GM12865 (cell line): ENCODE data around the gene HOXB1.

ENCODE experiments used
- DNase-seq: peaks from one replicate; pipeline ENCODE4 v3.0.0; 2010; ENCODE audit warnings: low read depth
- H3K4me3 ChIP-seq: 2 replicates; pipeline ENCODE4 v1.5.1; 2011; ENCODE audit warnings: mild to moderate bottlenecking, low read depth, low read length, control low read depth
- TF ChIP-seq, protein P1 (sequence below): IDR thresholded peaks from 2 replicates; pipeline ENCODE4 v1.5.1; 2011; ENCODE audit warnings: low read length, control low read depth, low read depth, inconsistent platforms; ENCODE audit not compliant: insufficient read depth; ENCODE audit errors: missing control alignments

Gene HOXB1

GRCh38 chr17:48504953-48505352, 25.9 kb downstream of the HOXB1 start:
- TF ChIP-seq, protein P1, sequence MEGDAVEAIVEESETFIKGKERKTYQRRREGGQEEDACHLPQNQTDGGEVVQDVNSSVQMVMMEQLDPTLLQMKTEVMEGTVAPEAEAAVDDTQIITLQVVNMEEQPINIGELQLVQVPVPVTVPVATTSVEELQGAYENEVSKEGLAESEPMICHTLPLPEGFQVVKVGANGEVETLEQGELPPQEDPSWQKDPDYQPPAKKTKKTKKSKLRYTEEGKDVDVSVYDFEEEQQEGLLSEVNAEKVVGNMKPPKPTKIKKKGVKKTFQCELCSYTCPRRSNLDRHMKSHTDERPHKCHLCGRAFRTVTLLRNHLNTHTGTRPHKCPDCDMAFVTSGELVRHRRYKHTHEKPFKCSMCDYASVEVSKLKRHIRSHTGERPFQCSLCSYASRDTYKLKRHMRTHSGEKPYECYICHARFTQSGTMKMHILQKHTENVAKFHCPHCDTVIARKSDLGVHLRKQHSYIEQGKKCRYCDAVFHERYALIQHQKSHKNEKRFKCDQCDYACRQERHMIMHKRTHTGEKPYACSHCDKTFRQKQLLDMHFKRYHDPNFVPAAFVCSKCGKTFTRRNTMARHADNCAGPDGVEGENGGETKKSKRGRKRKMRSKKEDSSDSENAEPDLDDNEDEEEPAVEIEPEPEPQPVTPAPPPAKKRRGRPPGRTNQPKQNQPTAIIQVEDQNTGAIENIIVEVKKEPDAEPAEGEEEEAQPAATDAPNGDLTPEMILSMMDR = no peak
- H3K4me3 ChIP-seq = no peak overlapping the region
- DNase-seq = no peak

- no peak for DNase-seq
- TF ChIP-seq, protein P1 = no peak
- no peak overlapping the region for H3K4me3 ChIP-seq
Measured at GRCh38 chr17:48503747-48504146, 27.1 kb downstream of the HOXB1 start.

- DNase-seq = no peak
- H3K4me3 ChIP-seq = no peak overlapping the region
- TF ChIP-seq, protein P1 = no peak
Measured at GRCh38 chr17:48502901-48503300, 27.9 kb downstream of the HOXB1 start.

- TF ChIP-seq, protein P1 = no peak
- H3K4me3 ChIP-seq = no peak overlapping the region
- no peak for DNase-seq
Measured at GRCh38 chr17:48502312-48502711, 28.5 kb downstream of the HOXB1 start.

DNA sequence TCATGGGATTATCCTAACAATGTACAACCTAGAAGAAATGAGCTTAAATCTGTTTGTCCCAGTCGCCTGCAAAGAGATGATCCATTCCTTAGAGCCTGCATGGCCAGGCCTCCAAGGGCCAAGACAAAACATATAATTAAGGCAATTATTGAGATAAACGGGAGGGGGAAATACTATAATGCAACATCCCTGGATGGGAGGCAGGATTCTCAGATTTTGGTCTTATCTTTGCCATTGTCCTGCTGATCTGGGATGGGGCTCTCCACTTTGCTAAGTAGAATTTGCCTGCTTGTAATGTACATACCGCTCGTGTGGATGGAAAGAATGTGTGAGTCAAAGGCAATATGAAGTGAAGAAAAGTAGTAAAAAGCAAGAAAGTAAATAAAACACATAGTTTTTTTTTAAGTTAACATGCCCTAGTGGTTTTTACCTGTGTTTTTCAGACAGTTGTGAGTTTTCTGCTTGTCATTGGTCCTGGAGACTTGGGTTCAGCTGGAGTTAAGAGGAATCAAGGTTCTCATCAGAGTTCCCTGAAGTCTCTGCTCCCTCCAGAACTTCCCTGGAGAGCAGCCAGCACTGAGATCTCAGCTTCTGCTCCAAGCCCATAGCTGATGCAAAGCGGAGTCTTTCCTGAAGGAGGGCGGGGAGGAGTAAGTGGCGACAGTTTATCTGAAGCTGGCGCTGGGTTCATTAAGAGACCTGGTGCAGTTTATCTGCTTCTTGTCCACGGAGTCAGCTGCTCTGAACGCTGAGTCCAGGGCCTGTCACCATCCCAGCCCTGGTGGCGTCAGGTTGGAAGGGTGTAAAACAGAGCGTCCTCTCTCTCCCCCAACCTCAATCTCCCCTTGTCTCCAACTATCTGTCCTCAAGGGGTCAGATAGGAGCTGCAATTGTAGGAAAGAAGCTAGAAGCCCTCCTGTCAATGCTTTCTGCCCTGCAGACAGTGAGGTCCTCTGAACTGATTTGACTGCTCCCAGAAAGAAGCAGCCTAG, 30.1 kb downstream of the HOXB1 start:
- H3K4me3 ChIP-seq = no peak overlapping the region
- DNase-seq = peak; percentile 42
- TF ChIP-seq, protein P1 = peak; percentile 22

GRCh38 chr17:48499735-48500434, 30.9 kb downstream of the HOXB1 start:
- DNase-seq = no peak
- TF ChIP-seq, protein P1 = no peak
- no peak overlapping the region for H3K4me3 ChIP-seq
